GM18868 (cell line): ENCODE measurements around the gene SRR.
A peak's percentile ranks its signal among the peaks of the same experiment; 100 is the strongest.
"Not testable (repeated sequence)": the region's sequence is repeated elsewhere in the genome, so short reads cannot be mapped to it uniquely, and the experiment has no call there.

Experiments used
- ATAC-seq: cut with Tn5 transposase; IDR thresholded peaks from one replicate; pipeline ENCODE4 v1.9.1; 2021; ENCODE audit warnings: mild to moderate bottlenecking, moderate library complexity; ENCODE audit not compliant: unreplicated experiment

The SRR gene

DNA sequence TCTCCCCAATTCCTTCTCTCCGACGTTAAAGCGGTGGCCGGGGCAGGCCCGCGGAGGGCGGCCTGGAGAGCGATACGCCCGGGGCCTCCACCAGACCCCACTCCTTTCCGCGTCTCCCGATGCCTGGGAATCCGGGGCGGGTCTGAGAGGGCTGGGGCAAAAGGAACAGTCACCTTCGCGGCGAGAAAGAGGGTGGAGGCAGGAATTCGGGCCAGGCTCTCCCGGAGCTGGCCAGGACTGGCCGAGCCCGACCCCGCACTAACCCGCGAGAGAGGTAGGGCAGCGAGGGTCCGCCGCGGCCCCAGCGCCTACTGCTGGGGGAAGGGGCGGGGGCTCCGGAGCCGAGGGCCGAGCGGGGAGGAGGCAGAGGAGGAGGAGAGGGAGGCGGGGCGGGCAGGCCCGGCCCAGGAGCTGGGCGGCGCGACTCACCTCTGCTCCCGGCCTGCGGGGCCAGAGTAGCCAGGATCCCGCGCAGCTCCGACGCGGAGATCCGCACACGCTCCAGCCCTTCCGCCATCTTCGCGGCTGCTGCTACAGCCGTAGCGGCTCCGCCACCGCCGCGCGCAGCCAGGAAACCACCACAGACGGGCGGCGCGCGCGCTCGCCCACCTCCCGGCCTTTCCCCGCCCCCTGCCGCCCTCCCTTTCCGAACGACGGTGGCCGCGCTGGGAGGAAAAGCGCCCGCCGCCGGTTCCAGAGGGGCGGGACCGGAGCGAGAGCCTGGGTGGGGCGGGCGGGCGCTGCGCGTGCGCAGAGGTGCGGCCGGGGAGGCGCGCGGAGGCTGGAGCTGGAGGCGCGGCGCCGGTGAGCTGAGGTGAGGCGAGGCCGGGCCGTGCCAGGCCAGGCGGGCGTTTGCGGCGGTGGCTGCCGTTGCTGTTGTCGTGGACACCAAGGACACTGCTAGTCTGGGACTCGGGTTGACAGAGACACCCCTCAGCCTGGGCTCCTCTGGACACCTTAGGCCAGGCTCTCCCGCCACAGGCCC, at the start of gene SRR, which contains the start of gene SMG6:
Gene SRR (plus strand): TSS at position 747 of the 985 bp plus-strand sequence. CDS start 11,611 bp downstream, outside the sequence.
Gene SMG6 (minus strand): TSS at position 582 of the 985 bp plus-strand sequence. CDS start 65 bp downstream, at position 517.
- peak; percentile 79 for ATAC-seq

- not testable (repeated sequence) for ATAC-seq
Measured at GRCh38 chr17:2258830-2259229, 44.9 kb upstream of the SRR start.

GRCh38 chr17:2259769-2260536, 43.8 kb upstream of the SRR start:
- peak; percentile 73 for ATAC-seq

GRCh38 chr17:2262135-2262587, 41.6 kb upstream of the SRR start:
- no peak for ATAC-seq

GRCh38 chr17:2263183-2264066, 40.3 kb upstream of the SRR start:
- ATAC-seq = no peak

GRCh38 chr17:2264067-2264860, 39.5 kb upstream of the SRR start:
- ATAC-seq = no peak

DNA sequence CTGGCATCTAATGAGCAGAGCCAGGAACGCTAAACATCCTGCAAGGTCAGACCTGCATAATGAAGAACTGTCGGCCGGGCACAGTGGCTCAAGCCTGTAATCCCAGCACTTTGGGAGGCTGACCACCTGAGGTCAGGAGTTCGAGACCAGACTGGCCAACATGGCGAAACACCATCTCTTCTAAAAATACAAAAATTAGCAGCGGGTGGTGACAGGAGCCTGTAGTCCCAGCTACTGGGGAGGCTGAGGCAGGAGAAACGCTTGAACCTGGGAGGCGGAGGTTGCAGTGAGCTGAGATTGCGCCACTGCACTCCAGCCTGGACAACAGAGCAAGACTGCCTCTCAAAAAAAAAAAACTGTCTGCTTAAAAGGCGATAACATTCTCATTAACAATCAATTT, 38.6 kb upstream of the SRR start:
- not testable (repeated sequence) for ATAC-seq

- ATAC-seq = peak; percentile 82
Measured at GRCh38 chr17:2266045-2266864, 37.5 kb upstream of the SRR start.

- peak; percentile 24 for ATAC-seq
Measured at GRCh38 chr17:2266865-2267228, 36.9 kb upstream of the SRR start.

DNA sequence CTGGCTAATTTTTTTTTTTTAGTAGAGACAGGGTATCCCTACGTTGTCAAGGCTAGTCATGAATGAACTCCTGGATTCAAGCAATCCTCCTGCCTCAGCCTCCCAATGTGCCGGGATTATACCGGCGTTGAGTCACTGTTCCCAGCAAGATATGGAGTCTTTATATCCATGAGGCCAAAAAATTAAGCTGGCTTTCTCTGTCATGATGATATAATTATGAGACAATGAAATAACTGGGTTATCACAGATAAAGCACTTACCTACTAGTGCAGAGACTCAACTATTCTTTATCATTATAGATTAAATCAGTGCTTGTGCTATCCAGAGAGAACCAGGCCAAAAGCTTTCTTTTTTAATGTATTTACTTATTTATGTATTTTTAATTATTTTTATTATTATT, 36.4 kb upstream of the SRR start:
- ATAC-seq = no peak

GRCh38 chr17:2271985-2272702, 31.6 kb upstream of the SRR start:
- no peak for ATAC-seq

GRCh38 chr17:2274414-2274813, 29.3 kb upstream of the SRR start:
- no peak for ATAC-seq

- no peak for ATAC-seq
Measured at GRCh38 chr17:2275722-2276121, 28.0 kb upstream of the SRR start.

GRCh38 chr17:2277429-2278170, 26.1 kb upstream of the SRR start:
- no peak for ATAC-seq

GRCh38 chr17:2279707-2280106, 24.0 kb upstream of the SRR start:
- ATAC-seq = no peak

- no peak for ATAC-seq
Measured at GRCh38 chr17:2282297-2282873, 21.4 kb upstream of the SRR start.

DNA sequence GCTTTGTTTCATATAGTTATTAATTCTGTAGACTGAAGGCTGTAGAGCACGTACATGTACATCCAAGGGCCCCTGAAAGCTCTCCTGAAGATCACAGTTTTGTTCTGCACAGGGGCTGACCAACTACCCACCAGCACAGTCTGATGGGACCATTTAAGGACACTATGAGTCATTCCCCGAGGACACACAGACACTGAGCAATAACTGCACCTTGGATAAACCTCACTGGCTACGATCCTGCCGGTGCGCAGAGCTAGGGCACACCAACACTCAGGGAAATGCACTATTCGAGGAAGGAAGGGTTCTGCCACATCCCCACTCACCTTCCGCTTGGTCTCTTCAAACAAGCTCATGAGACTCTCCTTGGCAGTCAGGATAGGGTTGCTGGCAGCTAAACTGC, 20.4 kb upstream of the SRR start:
- ATAC-seq = no peak
